Measurements from ENCODE around the gene PTPN20. TPM values are rescaled to one million over a fixed set of nuclear protein-coding genes. Genes with fewer than 3 reads are reported as not detected.
A peak's percentile ranks its signal among the peaks of the same experiment; 100 is the strongest.
"Not testable (repeated sequence)": the region's sequence is repeated elsewhere in the genome, so short reads cannot be mapped to it uniquely, and the experiment has no call there.

PTPN20 gene, protein sequence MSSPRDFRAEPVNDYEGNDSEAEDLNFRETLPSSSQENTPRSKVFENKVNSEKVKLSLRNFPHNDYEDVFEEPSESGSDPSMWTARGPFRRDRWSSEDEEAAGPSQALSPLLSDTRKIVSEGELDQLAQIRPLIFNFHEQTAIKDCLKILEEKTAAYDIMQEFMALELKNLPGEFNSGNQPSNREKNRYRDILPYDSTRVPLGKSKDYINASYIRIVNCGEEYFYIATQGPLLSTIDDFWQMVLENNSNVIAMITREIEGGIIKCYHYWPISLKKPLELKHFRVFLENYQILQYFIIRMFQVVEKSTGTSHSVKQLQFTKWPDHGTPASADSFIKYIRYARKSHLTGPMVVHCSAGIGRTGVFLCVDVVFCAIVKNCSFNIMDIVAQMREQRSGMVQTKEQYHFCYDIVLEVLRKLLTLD
- polyA plus RNA-seq (ENCODE audit: insufficient read length in 10 of 10) = 1 to 10 TPM in 5 of 10 donors, under 1 TPM in 5; 0.52 to 1.8 (median 1.1) TPM
- long read RNA-seq, donor 1 = 0 reads
- long read RNA-seq, donor 2 = 0 reads
- long read RNA-seq, donor 3 = 0 reads
- long read RNA-seq, donor 4, partial matches to known transcripts = 0 of 1 reads
- long read RNA-seq, donor 4, other reads (novel, unspliced or antisense) = 0 of 1 reads
- long read RNA-seq, donor 5 = 0 reads
- long read RNA-seq, donor 6 = 0 reads
- long read RNA-seq, donor 7, partial matches to known transcripts = 0 of 1 reads
- long read RNA-seq, donor 7, other reads (novel, unspliced or antisense) = 0 of 1 reads
- long read RNA-seq, donor 8 = 0 reads
- long read RNA-seq, donor 9 = 0 reads

DNA sequence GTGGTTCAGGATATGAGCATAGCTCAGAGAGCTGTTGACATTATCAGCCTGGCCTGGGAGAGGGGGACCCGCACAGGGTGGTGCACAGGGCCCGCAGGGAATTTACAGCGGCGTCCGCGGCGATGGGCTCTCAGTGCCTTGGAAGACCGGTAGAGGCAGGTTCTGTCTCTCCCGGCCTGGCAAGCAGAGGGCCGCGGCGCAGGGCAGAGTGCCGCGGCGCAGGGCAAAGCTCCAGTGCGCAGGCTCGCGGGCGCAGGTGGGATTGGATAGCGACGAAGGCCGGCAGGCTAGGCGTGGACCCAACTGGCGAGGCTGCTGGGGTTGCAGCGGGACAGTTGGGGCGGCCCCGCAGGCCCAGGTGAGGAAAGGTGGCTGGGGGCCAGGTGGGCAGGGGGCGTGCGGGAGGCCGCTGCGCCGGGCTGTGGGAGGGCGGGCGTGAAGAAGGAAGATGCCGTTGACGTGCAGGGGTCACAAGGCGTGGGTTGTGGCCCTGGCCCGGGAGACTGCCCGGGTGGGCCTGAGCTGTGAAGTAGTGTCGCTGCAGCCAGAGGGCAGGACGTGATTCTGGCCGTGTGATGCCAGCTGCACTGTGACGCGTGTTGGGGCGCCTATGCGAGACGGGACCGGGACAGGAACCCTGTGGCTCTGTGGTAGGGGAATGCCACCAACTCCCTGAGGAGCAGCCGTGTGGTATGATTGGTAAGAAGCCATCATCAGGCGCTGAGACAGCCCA is at the start of gene PTPN20:
Gene PTPN20, plus strand, starts transcription at position 285 of the 733 bp plus-strand sequence. CDS start 21,072 bp downstream, outside the sequence.
- DNase-seq = peak in 2 of 3 donors; percentile 10 to 21

DNA sequence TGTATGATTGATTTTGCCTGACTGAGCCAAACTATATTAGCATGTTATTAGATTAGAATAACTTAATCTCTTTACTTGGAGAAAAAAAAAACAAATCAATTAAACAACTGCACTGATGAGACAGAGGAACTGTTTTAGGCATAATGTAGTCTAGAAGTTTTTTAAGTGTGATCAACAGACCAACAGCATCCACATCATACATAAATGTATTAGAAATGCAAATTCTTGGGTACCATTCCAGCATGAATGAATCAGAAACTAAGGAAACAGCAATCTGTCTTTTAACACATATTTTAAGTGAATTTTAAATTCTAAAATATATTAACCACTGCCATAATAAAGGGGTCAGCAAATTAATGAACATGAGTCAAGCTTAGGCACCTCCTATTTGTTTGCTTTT is 41.5 kb upstream of the PTPN20 start:
- not testable (repeated sequence) for DNase-seq

DNA sequence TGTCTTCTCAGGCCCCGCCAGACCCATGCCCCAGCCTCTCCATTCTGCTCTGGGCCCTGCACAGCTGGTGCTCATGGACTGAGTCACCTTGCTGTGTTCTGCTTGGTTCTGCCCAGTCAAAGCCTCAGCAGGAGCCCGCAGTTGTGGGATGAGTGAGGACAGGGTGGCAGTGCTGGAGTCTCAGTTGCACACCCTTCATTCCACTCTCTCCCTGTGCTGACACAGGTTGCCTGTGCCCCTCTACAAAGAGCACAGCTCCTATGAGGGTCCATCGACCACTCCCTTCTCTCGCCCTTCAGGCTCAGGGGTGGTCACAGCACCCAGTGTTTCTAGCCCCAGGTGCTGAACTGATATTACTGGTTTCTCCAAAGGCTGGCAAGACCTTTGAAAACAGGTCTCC is 39.6 kb upstream of the PTPN20 start:
- not testable (repeated sequence) for DNase-seq

DNA sequence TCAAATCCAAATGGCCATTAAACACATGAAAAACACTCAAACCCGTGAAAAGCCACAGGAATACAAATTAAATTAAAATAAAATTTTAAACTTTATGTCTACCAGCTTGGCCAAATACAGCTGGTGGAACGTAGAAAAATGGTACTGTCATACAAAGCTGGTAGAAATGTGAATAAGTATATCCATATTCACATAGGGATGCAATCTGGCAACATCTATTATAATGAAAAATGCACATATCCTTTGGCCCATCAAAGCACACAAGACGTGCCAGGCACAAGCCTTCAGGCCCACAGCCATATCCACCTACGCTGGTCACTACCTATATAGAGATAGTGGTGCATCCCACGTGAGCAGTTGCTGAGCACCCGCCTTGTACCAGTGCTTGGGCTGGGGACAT is 35.9 kb upstream of the PTPN20 start:
- not testable (repeated sequence) for DNase-seq

DNA sequence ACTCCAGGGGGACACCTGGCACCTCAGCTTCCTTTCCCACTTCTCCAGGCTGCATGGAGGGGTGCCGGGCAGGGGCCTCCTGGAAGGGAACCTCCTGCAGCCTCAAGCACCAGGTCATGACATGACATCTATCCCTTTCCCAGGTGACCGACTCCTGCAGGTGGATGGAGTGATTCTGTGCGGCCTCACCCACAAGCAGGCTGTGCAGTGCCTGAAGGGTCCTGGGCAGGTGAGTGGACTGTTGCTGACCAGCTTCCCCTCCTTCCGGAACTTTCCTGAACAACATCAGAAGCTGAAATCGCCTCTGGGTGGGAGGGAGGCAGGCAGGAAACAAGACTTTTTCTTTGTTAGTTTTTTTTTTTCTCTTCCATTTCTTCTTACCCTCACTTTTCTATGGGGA is 34.5 kb upstream of the PTPN20 start:
- not testable (repeated sequence) for DNase-seq

DNA sequence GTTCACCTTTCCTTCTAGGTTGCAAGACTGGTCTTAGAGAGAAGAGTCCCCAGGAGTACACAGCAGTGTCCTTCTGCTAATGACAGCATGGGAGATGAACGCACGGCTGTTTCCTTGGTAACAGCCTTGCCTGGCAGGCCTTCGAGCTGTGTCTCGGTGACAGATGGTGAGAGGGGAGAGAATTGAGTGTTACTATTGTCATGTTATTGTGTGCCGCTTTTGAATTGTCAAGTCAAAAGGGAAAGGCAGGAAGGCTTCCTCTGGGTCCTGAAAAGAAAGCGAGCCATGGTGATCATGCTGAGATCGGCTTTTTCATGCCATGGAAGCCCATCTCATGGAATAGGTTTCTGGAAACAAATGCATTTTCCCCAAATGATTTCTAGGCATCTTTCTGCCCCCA is 32.5 kb upstream of the PTPN20 start:
- not testable (repeated sequence) for DNase-seq

DNA sequence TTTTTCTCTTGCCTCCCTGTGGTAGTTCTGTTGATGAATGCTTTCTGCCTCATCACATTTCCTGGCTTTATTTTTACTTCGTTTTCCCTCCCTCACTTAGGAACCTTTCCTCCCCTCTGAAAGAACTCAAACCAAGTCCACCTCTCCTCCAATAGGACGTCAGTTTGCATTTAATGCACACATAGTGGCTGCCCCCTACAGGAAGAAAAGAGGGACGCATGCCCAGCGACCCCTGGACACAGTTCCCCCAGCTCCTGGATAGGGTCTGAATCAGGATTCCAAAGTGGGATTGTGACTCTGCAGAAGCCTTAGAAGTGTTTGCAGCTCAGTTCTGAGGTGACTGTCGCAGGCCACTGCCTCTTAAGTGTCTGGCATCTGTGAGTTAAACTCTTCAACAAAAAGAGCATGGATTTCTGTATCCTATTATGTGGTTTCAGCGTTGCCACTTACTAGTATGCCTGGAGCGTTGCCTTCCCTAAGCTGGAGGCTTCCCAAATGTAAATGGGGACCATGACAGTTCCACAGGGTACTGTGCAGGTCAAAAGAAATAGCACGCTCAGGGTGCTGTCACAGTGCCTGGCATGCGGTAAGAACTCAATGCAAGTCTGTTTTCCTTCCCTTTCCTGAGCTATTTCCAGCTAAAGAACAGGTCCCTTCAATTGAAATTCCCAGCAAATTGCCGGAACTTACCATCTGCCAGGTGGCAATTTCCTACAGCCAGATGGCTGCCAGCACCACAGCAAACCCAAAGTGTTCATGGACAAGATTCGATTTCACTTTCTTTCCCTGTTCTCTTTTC is 20.2 kb upstream of the PTPN20 start:
- not testable (repeated sequence) for DNase-seq

DNA sequence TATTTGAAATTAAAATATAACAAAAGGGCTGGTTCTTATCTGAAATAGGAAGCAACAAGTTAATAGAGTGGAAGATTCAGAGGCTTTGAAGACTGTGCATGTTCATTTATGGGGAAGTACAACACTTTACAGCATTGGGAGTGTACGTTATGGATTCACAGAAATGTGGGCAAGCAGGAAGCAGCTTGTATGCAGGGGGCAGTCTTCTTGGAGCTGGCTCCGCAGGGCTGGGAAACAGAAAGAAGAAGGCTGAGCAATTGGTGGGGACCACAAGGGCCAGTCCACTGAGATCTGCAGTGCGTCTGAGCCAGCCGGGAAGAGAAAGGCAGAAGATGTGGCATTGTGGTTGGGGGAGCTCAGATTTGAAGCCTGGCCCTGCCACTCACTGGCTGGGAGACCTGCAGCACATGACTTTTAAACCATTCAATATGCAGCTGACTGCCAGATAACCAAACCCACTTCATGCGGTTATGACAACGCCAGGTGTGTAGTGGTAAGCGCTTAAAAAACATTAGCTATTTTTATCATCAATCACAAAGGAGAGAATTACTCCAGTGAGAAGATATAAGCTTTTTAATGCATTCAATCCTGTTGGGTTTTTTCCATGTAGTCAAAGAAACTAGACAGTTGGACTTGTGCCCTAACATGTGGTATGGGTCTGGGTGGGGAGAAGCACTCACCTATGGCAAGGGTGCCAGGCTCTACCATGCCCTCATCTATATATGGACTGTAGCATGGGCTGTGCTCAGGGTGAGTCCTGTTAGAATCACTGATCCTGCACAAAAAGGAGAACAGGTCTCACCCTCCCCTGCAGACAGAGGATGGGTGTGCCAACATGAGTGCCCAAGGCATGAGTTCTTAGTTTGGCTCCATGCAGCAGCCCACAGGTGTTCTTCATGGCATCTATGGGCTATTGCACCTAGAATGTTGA is 14.2 kb upstream of the PTPN20 start:
- not testable (repeated sequence) for DNase-seq

DNA sequence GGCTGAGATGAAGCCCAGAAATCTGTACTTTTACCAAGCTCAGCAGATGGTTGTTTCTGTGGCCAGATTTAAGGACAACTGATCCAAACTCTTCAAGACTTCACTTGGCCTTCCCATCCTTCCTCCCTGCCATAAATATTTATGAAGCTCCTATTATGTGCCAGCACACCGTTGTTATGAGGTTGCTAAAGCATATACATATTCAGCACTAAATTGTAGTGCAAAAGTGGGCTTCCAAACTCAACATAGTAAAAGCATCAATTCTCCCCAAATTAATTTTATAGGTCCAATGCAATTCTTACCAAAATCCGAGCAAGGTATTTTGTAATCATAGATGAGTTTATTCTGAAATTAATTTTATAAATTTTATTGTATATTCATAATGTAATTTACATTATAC is 10.0 kb upstream of the PTPN20 start:
- not testable (repeated sequence) for DNase-seq

DNA sequence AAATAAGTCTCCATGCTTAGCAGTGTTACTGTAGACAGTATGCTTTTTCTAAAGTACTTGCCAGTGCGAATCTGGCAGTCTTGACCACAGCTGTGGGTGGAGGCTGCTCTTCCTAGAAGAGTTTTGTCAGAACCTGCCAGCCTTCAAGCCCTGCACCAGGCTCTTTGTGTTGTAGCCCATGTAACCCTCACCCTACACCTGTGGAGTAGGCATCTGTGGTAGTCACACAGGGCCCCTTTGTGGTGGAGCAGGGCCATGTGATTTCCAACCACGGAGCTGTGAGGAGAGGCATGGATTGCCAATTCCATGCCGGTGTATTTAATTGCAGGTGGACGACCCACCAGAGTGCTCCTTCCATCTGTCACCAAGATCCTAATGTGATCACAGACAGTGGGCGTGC is 7.4 kb upstream of the PTPN20 start:
- not testable (repeated sequence) for DNase-seq

DNA sequence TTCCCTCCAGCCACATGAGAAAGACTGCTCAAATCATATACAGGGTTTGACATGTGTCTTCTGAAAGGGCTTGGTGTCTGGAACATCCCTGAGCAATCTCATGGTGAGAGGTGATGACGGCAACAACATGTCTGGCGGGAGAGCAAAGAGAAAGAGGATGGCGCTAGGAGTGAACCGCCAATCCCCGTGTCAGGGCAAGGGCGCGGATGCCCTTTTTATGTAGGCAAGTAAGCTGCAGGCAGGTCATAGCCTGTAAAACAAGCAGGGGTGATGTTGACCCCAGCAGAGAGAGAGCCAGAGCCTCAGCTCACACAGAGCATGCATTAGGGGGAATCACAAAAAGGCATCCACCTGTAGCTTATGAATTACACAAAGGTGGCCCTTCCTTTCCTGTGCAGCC is 4.9 kb upstream of the PTPN20 start:
- not testable (repeated sequence) for DNase-seq

DNA sequence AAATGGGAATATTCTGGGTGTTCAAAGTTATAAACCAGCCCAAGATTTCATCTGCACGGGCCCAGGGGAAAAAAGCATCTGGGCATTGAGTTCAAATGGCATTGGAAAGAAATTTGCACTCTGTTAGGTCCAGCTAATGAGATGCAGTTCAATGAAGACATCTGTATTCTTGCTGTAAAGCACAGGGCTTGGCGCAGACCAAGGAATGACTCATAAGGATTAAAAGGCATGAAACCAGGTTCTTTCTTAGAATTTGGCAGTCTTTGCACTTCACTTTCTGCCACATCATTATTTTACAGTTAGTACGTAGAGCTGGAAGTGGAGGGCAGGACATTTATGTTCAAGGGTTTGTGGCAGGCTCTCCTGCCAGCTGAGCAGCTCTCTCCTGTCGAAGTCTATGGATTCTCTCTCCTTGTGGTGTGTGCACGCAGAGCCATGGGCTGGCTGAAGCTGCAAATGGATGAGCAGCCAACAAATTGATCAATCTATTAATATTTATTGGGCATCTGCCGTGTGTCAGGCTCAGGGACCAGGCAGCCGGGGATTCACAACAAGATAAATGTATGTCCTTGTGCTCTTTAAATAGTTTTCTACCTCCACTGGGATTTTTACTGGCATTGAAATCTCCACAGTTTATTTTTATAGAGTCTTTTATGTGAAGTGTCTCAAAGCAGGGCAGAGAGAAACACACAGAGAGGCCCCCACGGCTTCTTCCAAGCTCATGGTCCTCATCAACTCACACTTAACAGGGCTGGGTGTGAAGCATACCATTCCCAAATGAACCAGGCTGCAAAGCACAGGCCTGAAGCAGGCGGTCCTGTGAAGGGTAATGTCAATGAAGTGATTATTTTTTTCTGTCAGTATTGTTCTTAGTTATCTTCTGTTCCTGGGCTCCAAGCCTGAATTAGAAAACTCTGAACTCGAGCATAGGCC is 3.8 kb upstream of the PTPN20 start:
- DNase-seq = not testable (repeated sequence)

DNA sequence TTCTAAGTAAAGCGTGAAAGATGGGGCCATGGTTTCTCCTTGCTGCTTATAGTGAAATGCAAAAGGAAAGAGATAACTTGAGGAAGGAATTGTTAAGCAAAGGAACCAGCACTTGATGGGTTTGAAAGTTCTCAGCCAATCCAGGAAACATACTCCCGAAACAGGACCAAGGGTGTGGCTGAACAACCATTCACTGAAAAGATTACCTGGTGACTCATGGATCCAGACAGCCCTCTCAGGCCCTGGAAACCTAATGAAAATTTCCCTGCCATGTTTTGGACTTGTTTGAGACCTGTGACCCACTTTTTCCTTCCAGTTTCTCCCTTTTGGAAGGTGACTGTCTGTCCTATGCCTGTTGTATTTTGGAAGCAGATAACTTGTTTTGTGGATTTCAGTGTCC is 11.3 kb downstream of the PTPN20 start:
- not testable (repeated sequence) for DNase-seq

DNA sequence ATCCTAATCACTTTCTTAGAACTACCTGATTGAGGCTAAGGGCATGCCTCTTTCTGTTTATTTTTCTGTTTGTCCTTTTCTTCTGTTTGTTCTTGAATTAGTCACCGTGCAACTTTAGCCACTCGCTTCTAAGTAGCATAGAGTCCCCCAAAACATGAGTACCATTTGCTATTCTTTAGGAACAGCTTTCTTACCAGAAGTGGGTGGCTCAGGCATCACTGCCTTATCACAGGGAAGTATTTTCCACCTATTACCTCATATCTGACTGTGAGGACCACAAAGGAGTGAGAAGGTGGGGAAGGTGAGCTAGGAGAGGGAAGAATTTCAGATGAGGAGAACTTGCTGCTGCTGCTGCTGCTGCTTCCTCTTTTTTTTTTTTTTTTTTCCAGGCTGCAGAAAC is 13.9 kb downstream of the PTPN20 start:
- DNase-seq = not testable (repeated sequence)

DNA sequence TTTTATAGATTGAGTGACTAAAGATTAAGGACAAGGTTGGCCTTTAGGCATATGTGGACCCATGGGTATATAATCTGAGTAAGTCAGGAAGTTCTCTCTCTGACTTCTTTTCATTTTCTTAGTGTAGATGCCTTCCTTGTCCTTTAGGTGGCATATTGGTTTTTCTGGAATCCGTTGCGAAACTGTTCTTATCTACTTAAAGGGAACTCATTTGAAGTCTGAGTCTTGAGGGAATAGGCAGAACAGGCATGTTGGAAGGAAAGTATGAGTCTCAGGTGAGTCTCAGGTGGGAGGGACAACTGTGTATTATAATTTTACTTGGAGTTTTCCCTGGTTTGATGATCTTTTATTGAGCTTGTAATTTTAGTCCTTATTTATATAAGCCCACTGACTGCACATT is 14.6 kb downstream of the PTPN20 start:
- not testable (repeated sequence) for DNase-seq

DNA sequence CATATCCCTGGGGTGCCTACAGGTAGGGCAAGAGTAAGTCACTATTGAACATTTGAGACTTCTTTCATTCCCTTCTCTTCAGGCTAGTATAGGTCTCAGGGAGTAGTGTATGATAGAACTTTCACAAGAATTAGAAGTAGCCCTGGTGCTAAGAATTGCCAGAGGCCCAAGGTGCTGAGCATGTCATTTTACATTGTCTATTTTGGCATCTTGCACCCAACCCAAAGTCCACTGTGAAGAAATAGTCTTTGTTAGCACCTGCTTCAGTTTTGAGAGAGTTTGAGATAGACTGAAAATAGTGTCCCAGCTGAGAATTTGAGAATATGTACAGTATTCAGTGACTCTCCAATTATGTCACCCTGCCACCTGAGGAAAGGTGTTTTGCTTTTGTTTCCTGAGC is 17.6 kb downstream of the PTPN20 start:
- not testable (repeated sequence) for DNase-seq

DNA sequence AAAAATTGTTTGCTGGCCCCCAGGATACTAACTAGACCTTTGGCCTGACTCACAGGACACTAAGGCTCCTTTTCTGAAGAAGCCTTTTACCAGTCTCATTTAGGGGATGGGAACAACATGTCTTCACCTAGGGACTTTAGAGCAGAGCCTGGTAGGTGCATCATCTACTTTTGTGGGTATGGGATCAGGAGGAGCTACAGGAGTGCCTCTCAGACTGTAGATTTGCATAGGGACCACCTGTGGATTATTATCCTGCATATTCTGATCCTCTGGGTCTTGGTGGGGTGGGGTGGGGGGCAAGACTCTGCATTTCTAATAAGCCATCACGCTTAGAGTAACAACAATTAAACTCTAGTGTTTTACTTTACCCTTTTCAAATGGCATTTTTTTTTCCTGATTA is 21.2 kb downstream of the PTPN20 start:
- DNase-seq = not testable (repeated sequence)

DNA sequence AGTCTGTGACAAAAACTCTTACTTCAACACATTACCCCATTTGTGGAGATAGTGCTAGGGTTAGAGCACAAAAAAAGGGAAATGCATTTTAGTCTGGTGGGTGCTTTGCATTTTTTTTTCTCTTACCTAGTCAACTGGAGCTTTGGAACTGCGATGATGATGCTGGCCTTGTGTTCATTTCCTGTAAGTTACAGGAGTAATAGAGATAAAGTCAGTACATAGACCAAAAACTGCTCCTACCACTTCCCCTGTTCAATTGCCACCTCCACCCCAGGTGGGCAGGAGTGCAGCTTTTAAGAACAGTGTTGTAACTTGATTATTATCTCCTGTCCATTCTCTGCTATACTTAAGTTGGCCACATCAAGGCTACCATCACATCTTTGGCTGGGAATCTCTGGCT is 29.9 kb downstream of the PTPN20 start:
- DNase-seq = not testable (repeated sequence)
